IMR-90 (cell line): ENCODE results near the gene MT1A. TPM values are rescaled to one million over a fixed set of nuclear protein-coding genes. Genes with fewer than 3 reads are reported as not detected.

ENCODE experiments used
- ATAC-seq: fragments of 200-7000 bp; cut with Tn5 transposase; 2 replicates; pipeline ENCODE4 v1.9.1; 2020; ENCODE audit warnings: low read depth, mild to moderate bottlenecking, moderate library complexity
- BruUV-seq: library from RNA; stranded (reverse); fragments of 400-500 nt; replicated peaks from 2 replicates; lab custom pipeline; 2021; lab: Mats Ljungman, UMichigan
- CTCF ChIA-PET: fragments of 300-600 bp; formaldehyde crosslinking; extraction: SDS; loops from one replicate; lab custom pipeline; 2021; ENCODE audit warnings: antibody characterized with exemption; lab: Yijun Ruan, JAX
- POLR2A ChIA-PET: fragments of 300-600 bp; sonication (Branson Sonifier 250); formaldehyde crosslinking; loops from one replicate; lab custom pipeline; 2022; ENCODE audit warnings: antibody characterized with exemption; ENCODE audit not compliant: unreplicated experiment; lab: Charles Lee
- DNase-seq: peaks from one replicate; pipeline ENCODE4 v3.0.0; 2013
- H2AFZ ChIP-seq: replicated peaks from 2 replicates; pipeline ENCODE3; 2013; ENCODE audit warnings: low read length, mild to moderate bottlenecking; ENCODE audit not compliant: poor library complexity
- H2AK5ac ChIP-seq: 2 replicates; pipeline ENCODE4 v1.6.1; 2013; ENCODE audit warnings: low read depth, low read length, inconsistent platforms
- H2AK9ac ChIP-seq: replicated peaks from 2 replicates; pipeline ENCODE3; 2013; ENCODE audit warnings: mild to moderate bottlenecking, low read depth, low read length, moderate library complexity; ENCODE audit not compliant: poor library complexity
- H2BK120ac ChIP-seq: 2 replicates; pipeline ENCODE4 v1.6.1; 2013; ENCODE audit warnings: low read depth, low read length, inconsistent platforms
- H2BK15ac ChIP-seq: 3 replicates; pipeline ENCODE4 v1.6.1; 2013; ENCODE audit warnings: low read depth, low read length, inconsistent platforms
- H2BK20ac ChIP-seq: 2 replicates; pipeline ENCODE4 v1.6.1; 2013; ENCODE audit warnings: low read depth, mild to moderate bottlenecking, inconsistent platforms, low read length, moderate library complexity
- H2BK5ac ChIP-seq: 2 replicates; pipeline ENCODE4 v1.6.1; 2013; ENCODE audit warnings: mild to moderate bottlenecking, low read depth, low read length, inconsistent platforms; ENCODE audit not compliant: poor library complexity, severe bottlenecking
- H3K14ac ChIP-seq: replicated peaks from 2 replicates; pipeline ENCODE4 v1.6.1; 2013; ENCODE audit warnings: low read depth, low read length, inconsistent platforms
- H3K18ac ChIP-seq: 2 replicates; pipeline ENCODE4 v1.6.1; 2013; ENCODE audit warnings: low read depth, low read length, control low read depth
- H3K23ac ChIP-seq: 2 replicates; pipeline ENCODE4 v1.6.1; 2013; ENCODE audit warnings: low read depth, low read length, inconsistent platforms
- H3K27ac ChIP-seq: 2 replicates; pipeline ENCODE4 v1.5.1; 2013; ENCODE audit warnings: mild to moderate bottlenecking, control low read depth, low read length; ENCODE audit not compliant: insufficient read depth
- H3K27me3 ChIP-seq: 2 replicates; pipeline ENCODE4 v1.6.1; 2013; ENCODE audit warnings: low read length; ENCODE audit not compliant: control insufficient read depth, insufficient read depth
- H3K36me3 ChIP-seq: 2 replicates; pipeline ENCODE4 v1.6.1; 2013; ENCODE audit warnings: low read length, mixed read lengths; ENCODE audit not compliant: control insufficient read depth, insufficient read depth
- H3K4ac ChIP-seq: 2 replicates; pipeline ENCODE4 v1.6.1; 2013; ENCODE audit warnings: low read depth, low read length, inconsistent platforms
- H3K4me1 ChIP-seq: 2 replicates; pipeline ENCODE4 v1.6.1; 2013; ENCODE audit warnings: low read length, mixed read lengths; ENCODE audit not compliant: control insufficient read depth, insufficient read depth
- H3K4me2 ChIP-seq: 2 replicates; pipeline ENCODE4 v1.6.1; 2013; ENCODE audit warnings: low read depth, mild to moderate bottlenecking, control low read depth, low read length, moderate library complexity
- H3K4me3 ChIP-seq: 2 replicates; pipeline ENCODE4 v1.5.1; 2013; ENCODE audit warnings: low read depth, mild to moderate bottlenecking, control low read depth, low read length, moderate library complexity; ENCODE audit not compliant: insufficient read depth
- H3K56ac ChIP-seq: 2 replicates; pipeline ENCODE4 v1.6.1; 2013; ENCODE audit warnings: low read length, inconsistent platforms; ENCODE audit not compliant: insufficient read depth; ENCODE audit errors: extremely low read depth
- H3K79me1 ChIP-seq, 2 experiments: 2 replicates each; pipeline ENCODE4 v1.6.1; 2013; ENCODE audit warnings: low read length in 2 of 2, inconsistent platforms in 1 of 2, low read depth in 1 of 2
- H3K9ac ChIP-seq: 2 replicates; pipeline ENCODE4 v1.6.1; 2013; ENCODE audit warnings: low read depth, low read length, control low read depth
- H3K9me1 ChIP-seq: 2 replicates; pipeline ENCODE4 v1.6.1; 2013; ENCODE audit warnings: low read length, inconsistent platforms; ENCODE audit not compliant: insufficient read depth
- H3K9me3 ChIP-seq: 2 replicates; pipeline ENCODE4 v1.6.1; 2013; ENCODE audit warnings: low read length; ENCODE audit not compliant: control insufficient read depth, insufficient read depth
- H4K20me1 ChIP-seq: 2 replicates; pipeline ENCODE4 v1.6.1; 2013; ENCODE audit warnings: low read length, inconsistent platforms; ENCODE audit not compliant: insufficient read depth
- H4K5ac ChIP-seq: 2 replicates; pipeline ENCODE4 v1.6.1; 2013; ENCODE audit warnings: mild to moderate bottlenecking, low read depth, low read length, control low read depth
- H4K8ac ChIP-seq, 2 experiments: 2 replicates each; pipeline ENCODE4 v1.6.1; 2013; ENCODE audit warnings: low read depth in 2 of 2, low read length in 2 of 2, control low read depth in 1 of 2, inconsistent platforms in 1 of 2
- H4K91ac ChIP-seq: 2 replicates; pipeline ENCODE4 v1.6.1; 2013; ENCODE audit warnings: low read depth, low read length, inconsistent platforms; ENCODE audit not compliant: insufficient read depth
- BHLHE40 ChIP-seq: fragments of 150-350 bp; IDR thresholded peaks from 2 replicates; pipeline ENCODE4 v1.6.1; 2016; ENCODE audit warnings: mild to moderate bottlenecking, low read depth, low read length
- CEBPB ChIP-seq: IDR thresholded peaks from 2 replicates; pipeline ENCODE4 v1.6.1; 2012; ENCODE audit warnings: low read depth, low read length, improper control_type of control experiment
- CHD1 ChIP-seq: IDR thresholded peaks from 2 replicates; pipeline ENCODE4 v1.6.1; 2012; ENCODE audit warnings: low read depth, low read length, improper control_type of control experiment
- ELK1 ChIP-seq: fragments of 150-350 bp; IDR thresholded peaks from 2 replicates; pipeline ENCODE4 v1.6.1; 2016; ENCODE audit warnings: low read depth, mild to moderate bottlenecking, low read length, moderate library complexity, borderline replicate concordance
- FOS ChIP-seq: fragments of 150-350 bp; IDR thresholded peaks from 2 replicates; pipeline ENCODE4 v1.6.1; 2016; ENCODE audit warnings: low read depth, low read length
- MAFK ChIP-seq: IDR thresholded peaks from 2 replicates; pipeline ENCODE4 v1.6.1; 2012; ENCODE audit warnings: low read depth, low read length, improper control_type of control experiment
- MAZ ChIP-seq: IDR thresholded peaks from 2 replicates; pipeline ENCODE4 v1.6.1; 2012; ENCODE audit warnings: low read depth, mild to moderate bottlenecking, low read length, improper control_type of control experiment, moderate library complexity, borderline replicate concordance
- MXI1 ChIP-seq: IDR thresholded peaks from 2 replicates; pipeline ENCODE4 v1.6.1; 2012; ENCODE audit warnings: low read depth, mild to moderate bottlenecking, low read length, moderate library complexity, borderline replicate concordance
- NFE2L2 ChIP-seq: fragments of 150-350 bp; IDR thresholded peaks from 2 replicates; pipeline ENCODE4 v1.6.1; 2016; ENCODE audit warnings: low read depth, mild to moderate bottlenecking, low read length
- POLR2A ChIP-seq: IDR thresholded peaks from 2 replicates; pipeline ENCODE4 v1.6.1; 2012; ENCODE audit warnings: mild to moderate bottlenecking, low read depth, low read length
- RAD21 ChIP-seq: IDR thresholded peaks from 2 replicates; pipeline ENCODE4 v1.6.1; 2012; ENCODE audit warnings: low read length, improper control_type of control experiment
- RCOR1 ChIP-seq: IDR thresholded peaks from 2 replicates; pipeline ENCODE4 v1.6.1; 2012; ENCODE audit warnings: mild to moderate bottlenecking, low read length, improper control_type of control experiment; ENCODE audit not compliant: insufficient replicate concordance
- RFX5 ChIP-seq: IDR thresholded peaks from 2 replicates; pipeline ENCODE4 v1.8.0; 2012; ENCODE audit warnings: low read depth, mild to moderate bottlenecking, low read length, moderate library complexity
- SMC3 ChIP-seq: fragments of 150-350 bp; IDR thresholded peaks from 2 replicates; pipeline ENCODE4 v1.6.1; 2016; ENCODE audit warnings: low read depth, mild to moderate bottlenecking, antibody characterized with exemption, low read length, moderate library complexity
- USF2 ChIP-seq: fragments of 150-350 bp; IDR thresholded peaks from 2 replicates; pipeline ENCODE4 v1.6.1; 2017; ENCODE audit warnings: mild to moderate bottlenecking, antibody characterized with exemption, low read length, low read depth
- WGBS, 2 experiments: methylation state at CpG; one replicate each; pipeline versions ENCODE4 v1.1.5 to v1.1.7; 2013; ENCODE audit warnings: missing lambda C conversion rate in 2 of 2; ENCODE audit not compliant: insufficient read length in 1 of 2; ENCODE audit errors: extremely low coverage in 2 of 2; 5-methylcytosine and 5-hydroxymethylcytosine counted together
- dilution Hi-C: fragments of 300-500 bp; cut with HindIII; formaldehyde crosslinking; loops from one replicate; pipeline ENCODE4 v1.14.3; 2018; ENCODE audit warnings: low sequenced_read_pairs; ENCODE audit not compliant: unreplicated experiment
- in situ Hi-C: fragments of 300-500 bp; cut with MboI; formaldehyde crosslinking; loops from 3 replicates; pipeline ENCODE4 v1.14.3; 2019; ENCODE audit warnings: low sequenced_read_pairs, inconsistent platforms, mixed read lengths
- intact Hi-C: fragments of 100-400 bp; cut with micrococcal nuclease; formaldehyde crosslinking; loops from 2 replicates; pipeline ENCODE4 v1.10.0; 2022
- polyA plus RNA-seq, 3 experiments: library from polyadenylated mRNA; depleted of rRNA; stranded (reverse); fragments of >200 nt; gene quantifications; 2 replicates each; pipeline ENCODE4 v1.2.3, GENCODE V29; 2012; ENCODE audit warnings: low replicate concordance in 1 of 3
- total RNA-seq: library from RNA; depleted of rRNA; stranded (reverse); fragments of >200 nt; gene quantifications from 2 replicates; pipeline ENCODE4 v1.2.3, GENCODE V29; 2012
- TF ChIP-seq, protein P1 (sequence below): conservative IDR thresholded peaks from 2 replicates; pipeline ENCODE4 v1.5.1; 2012; ENCODE audit warnings: mild to moderate bottlenecking, low read depth, low read length, improper control_type of control experiment

The MT1A gene
- total and polyA plus RNA-seq, 2 of the 4 experiments (the other 2 are of a cell fraction): 1.6 TPM; not detected in 1

- H3K9me3 ChIP-seq: 0 out of 2 replicates have a peak, but pooled peaks cover 3% of the 10 kb centered on the region
- no peak overlapping the region for H4K5ac ChIP-seq
- TF ChIP-seq SMC3 (no peak), USF2 (no peak), CEBPB (no peak), ELK1 (no peak), MAFK (no peak), MXI1 (no peak), RFX5 (no peak), BHLHE40 (no peak), RCOR1 (no peak), POLR2A (no peak), FOS (no peak), CHD1 (no peak), NFE2L2 (no peak), RAD21 (no peak), MAZ (no peak)
- TF ChIP-seq, protein P1, sequence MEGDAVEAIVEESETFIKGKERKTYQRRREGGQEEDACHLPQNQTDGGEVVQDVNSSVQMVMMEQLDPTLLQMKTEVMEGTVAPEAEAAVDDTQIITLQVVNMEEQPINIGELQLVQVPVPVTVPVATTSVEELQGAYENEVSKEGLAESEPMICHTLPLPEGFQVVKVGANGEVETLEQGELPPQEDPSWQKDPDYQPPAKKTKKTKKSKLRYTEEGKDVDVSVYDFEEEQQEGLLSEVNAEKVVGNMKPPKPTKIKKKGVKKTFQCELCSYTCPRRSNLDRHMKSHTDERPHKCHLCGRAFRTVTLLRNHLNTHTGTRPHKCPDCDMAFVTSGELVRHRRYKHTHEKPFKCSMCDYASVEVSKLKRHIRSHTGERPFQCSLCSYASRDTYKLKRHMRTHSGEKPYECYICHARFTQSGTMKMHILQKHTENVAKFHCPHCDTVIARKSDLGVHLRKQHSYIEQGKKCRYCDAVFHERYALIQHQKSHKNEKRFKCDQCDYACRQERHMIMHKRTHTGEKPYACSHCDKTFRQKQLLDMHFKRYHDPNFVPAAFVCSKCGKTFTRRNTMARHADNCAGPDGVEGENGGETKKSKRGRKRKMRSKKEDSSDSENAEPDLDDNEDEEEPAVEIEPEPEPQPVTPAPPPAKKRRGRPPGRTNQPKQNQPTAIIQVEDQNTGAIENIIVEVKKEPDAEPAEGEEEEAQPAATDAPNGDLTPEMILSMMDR: no peak
- no peaks in the 10 kb centered on the region for H4K20me1 ChIP-seq
- H3K4ac ChIP-seq: no peak overlapping the region
- H2AK5ac ChIP-seq: no peak overlapping the region
- no peaks in the 10 kb centered on the region for H3K9me1 ChIP-seq
- no peak overlapping the region for H3K23ac ChIP-seq
- peaks cover 2% of the 10 kb centered on the region; the same call in 1 of the 2 replicates for H3K4me1 ChIP-seq
- no peak overlapping the region for H4K91ac ChIP-seq
- dilution Hi-C loops: no loop called here
- H3K9ac ChIP-seq: no peak overlapping the region
- H3K14ac ChIP-seq: no peak overlapping the region
- intact Hi-C loops: no loop called here
- H2AK9ac ChIP-seq: no peak overlapping the region
- H2BK120ac ChIP-seq: no peak overlapping the region
- H3K36me3 ChIP-seq: no peaks in the 10 kb centered on the region
- no peak overlapping the region for H4K8ac ChIP-seq
- BruUV-seq: no TSS peak
- no peaks in the 10 kb centered on the region for H3K79me1 ChIP-seq
- no peak overlapping the region for H2AFZ ChIP-seq
- peaks cover 24% of the 10 kb centered on the region for H3K27me3 ChIP-seq
- in situ Hi-C loops: no loop called here
- no peak overlapping the region for H2BK5ac ChIP-seq
- H3K4me3 ChIP-seq: no peak overlapping the region
- H3K4me2 ChIP-seq: no peak overlapping the region
- DNase-seq (no peak), ATAC-seq (no peak)
- H3K27ac ChIP-seq: no peak overlapping the region
- no CpG with 5 or more reads among the region's 5 CpGs for WGBS, 2 experiments
- H3K56ac ChIP-seq: no peak overlapping the region
- H3K18ac ChIP-seq: no peak overlapping the region
- ChIA-PET CTCF (interaction anchor here (1.0 kb wide), 1 partner anchor 9 kb away, joined by 3 read pairs; no protein-coding TSS in a partner anchor), POLR2A (no interaction called here)
- no peak overlapping the region for H2BK20ac ChIP-seq
- no peak overlapping the region for H2BK15ac ChIP-seq
Observed at GRCh38 chr16:56594292-56594619, 44.2 kb upstream of the MT1A start.
